T-cell (primary cell): Measurements from ENCODE around the gene SMARCD2. TPM values are rescaled to one million over a fixed set of nuclear protein-coding genes. Genes with fewer than 3 reads are reported as not detected.
A peak's percentile ranks its signal among the peaks of the same experiment; 100 is the strongest.

Experiments
- ATAC-seq, 4 experiments: fragments of 200-7000 bp in 3 of 4; fragments of 150-1000 bp in 1 of 4; cut with Tn5 transposase; replicated peaks in 1 of 4; 1 replicate in 3 of 4; 2 replicates in 1 of 4; pipeline ENCODE4 v1.10.0; 2021; ENCODE audit warnings: moderate library complexity in 3 of 4, mild to moderate bottlenecking in 2 of 4, moderate number of reproducible peaks in 1 of 4
- CTCF ChIA-PET, 2 donors: fragments of 300-600 bp; sonication (Branson Sonifier 250); formaldehyde crosslinking; loops; one replicate each; lab custom pipeline; 2022; ENCODE audit warnings: antibody characterized with exemption in 2 of 2; lab: Charles Lee
- POLR2A ChIA-PET, 2 donors: fragments of 300-600 bp; sonication (Branson Sonifier 250); formaldehyde crosslinking; loops; one replicate each; lab custom pipeline; 2022; ENCODE audit warnings: antibody characterized with exemption in 2 of 2; lab: Charles Lee
- DNase-seq, 35 experiments: peaks; one replicate each; pipeline versions ENCODE4 v3.0.0 to v3.0.0-alpha.2; 2013 to 2023
- H3K27ac ChIP-seq: one replicate; pipeline ENCODE4 v1.5.1; 2013; ENCODE audit warnings: low read length
- H3K27me3 ChIP-seq, 2 experiments: replicated peaks in 1 of 2; 1 replicate in 1 of 2; 2 replicates in 1 of 2; pipeline versions ENCODE4 v1.6.1 to v1.7.0; 2013; ENCODE audit warnings: low read length in 1 of 2, mixed read lengths in 1 of 2; ENCODE audit not compliant: control insufficient read depth in 2 of 2, insufficient read depth in 2 of 2; ENCODE audit errors: extremely low read depth in 1 of 2
- H3K36me3 ChIP-seq, 2 donors: 1 replicate in 1 of 2; 2 replicates in 1 of 2; pipeline versions ENCODE4 v1.6.1 to v1.7.0; 2013; ENCODE audit warnings: low read length in 1 of 2; ENCODE audit not compliant: control insufficient read depth in 2 of 2, insufficient read depth in 1 of 2; ENCODE audit errors: extremely low read depth in 1 of 2
- H3K4me1 ChIP-seq, 2 experiments: 1 replicate in 1 of 2; 2 replicates in 1 of 2; pipeline versions ENCODE4 v1.6.1 to v1.7.0; 2013; ENCODE audit warnings: low read length in 2 of 2, mixed read lengths in 1 of 2; ENCODE audit not compliant: insufficient read depth in 2 of 2, control insufficient read depth in 1 of 2; ENCODE audit errors: extremely low read depth in 1 of 2
- H3K4me3 ChIP-seq, 2 donors: 1 replicate in 1 of 2; 2 replicates in 1 of 2; pipeline versions ENCODE4 v1.5.1 to v1.7.0; 2013; ENCODE audit warnings: mild to moderate bottlenecking in 2 of 2, low read length in 1 of 2, moderate library complexity in 1 of 2; ENCODE audit not compliant: control insufficient read depth in 1 of 2; ENCODE audit errors: extremely low read depth in 1 of 2
- H3K9me3 ChIP-seq: 2 replicates; pipeline ENCODE4 v1.7.0; 2013
- H3K27ac Mint-ChIP-seq, 2 donors: one replicate each; pipeline ENCODE4 v1.8.0; 2020 to 2021; ENCODE audit warnings: mild to moderate bottlenecking in 2 of 2, mixed read lengths in 2 of 2
- H3K27me3 Mint-ChIP-seq, 2 donors: one replicate each; pipeline ENCODE4 v1.8.0; 2021 to 2022; ENCODE audit warnings: mixed read lengths in 2 of 2
- H3K36me3 Mint-ChIP-seq: one replicate; pipeline ENCODE4 v1.8.0; 2021; ENCODE audit warnings: mixed read lengths
- H3K4me1 Mint-ChIP-seq, 3 donors: one replicate each; pipeline ENCODE4 v1.8.0; 2020 to 2022; ENCODE audit warnings: mixed read lengths in 3 of 3, mild to moderate bottlenecking in 1 of 3
- H3K4me3 Mint-ChIP-seq, 3 donors: one replicate each; pipeline ENCODE4 v1.8.0; 2020 to 2022; ENCODE audit warnings: mild to moderate bottlenecking in 3 of 3, mixed read lengths in 3 of 3, moderate library complexity in 3 of 3
- H3K9me3 Mint-ChIP-seq, 3 donors: one replicate each; pipeline ENCODE4 v1.8.0; 2020 to 2022; ENCODE audit warnings: mixed read lengths in 3 of 3
- WGBS: methylation state at CpG from one replicate; pipeline ENCODE4 v1.1.5; 2013; ENCODE audit warnings: missing lambda C conversion rate; ENCODE audit not compliant: insufficient coverage; 5-methylcytosine and 5-hydroxymethylcytosine counted together
- total RNA-seq, 35 experiments: library from RNA in 6 of 35; stranded (reverse) in 6 of 35; fragments of 120-200 nt in 1 of 35; gene quantifications; one replicate each; pipeline versions ENCODE4 v1.2.1 to v1.2.4 and lab custom pipeline; 2013 to 2026

The SMARCD2 gene
- total RNA-seq, 5 donors from 2014 or later (not counting 1 experiment from before 2014, with no cell fraction given): 94.9 to 129 (median 121) TPM

- peak overlapping the region in 1 of 3 donors; percentile 24 for H3K4me3 Mint-ChIP-seq
- H3K27ac Mint-ChIP-seq: peak overlapping the region; percentile 80 to 82
Observed at GRCh38 chr17:63835167-63835720, 7.2 kb downstream of the SMARCD2 start.

DNA sequence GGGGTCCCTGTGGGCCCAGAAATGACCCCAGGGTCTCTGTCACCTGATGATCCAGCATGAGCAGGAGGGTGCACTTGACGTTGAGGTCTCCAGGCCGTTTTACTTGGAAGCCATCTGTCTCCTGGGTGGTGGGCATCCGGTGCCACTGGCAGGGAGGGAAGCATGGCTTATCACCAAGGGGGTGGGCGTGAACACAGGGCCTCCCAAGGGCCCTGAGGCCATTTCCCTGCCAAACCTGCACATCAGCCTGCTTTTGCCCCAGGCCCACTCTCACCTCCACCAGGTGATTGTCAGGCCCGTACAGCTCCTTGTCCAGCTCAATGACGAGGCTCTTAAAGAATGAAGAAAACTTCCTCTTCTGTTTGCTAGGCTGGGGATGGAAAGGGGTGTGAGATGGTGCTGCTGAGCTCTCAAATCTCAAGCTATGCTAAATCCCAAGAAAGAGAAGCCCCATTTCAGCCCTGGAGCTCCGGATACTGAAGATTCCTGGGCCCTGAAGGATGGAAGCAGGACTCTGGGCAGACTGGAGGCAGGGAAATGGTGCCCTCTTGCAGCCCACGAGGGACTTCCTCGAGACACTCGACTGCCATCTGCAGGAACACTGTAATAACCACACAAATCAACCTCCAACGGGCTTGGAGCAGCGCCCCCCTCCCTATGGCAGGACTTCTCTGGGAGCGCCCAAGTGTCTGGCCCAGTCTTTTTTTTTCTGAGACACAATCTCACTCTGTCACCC is 7.9 kb downstream of the SMARCD2 start:
- peaks cover 21 to 74% of the 10 kb centered on the region in 2 experiments for H3K4me1 ChIP-seq
- H3K4me3 ChIP-seq: no peak overlapping the region
- peaks cover 16 to 87% of the 10 kb centered on the region in 2 donors for H3K36me3 ChIP-seq
- H3K36me3 Mint-ChIP-seq: peaks cover 53% of the 10 kb centered on the region
- WGBS: 36% methylated on average over 7 of the region's 13 CpGs
- ChIA-PET CTCF (interaction anchor here (0.6 to 1.2 kb wide), 5 partner anchors 61 to 143 kb away, joined by 3 to 4 read pairs (median 3); partner anchors contain the start of genes CCDC47 (in 1 of the 2) and DDX42 (in 1 of the 2)), POLR2A (interaction anchor here in 1 of 2 donors (0.5 kb wide), 1 partner anchor 9 kb away, joined by 8 read pairs; no protein-coding TSS in a partner anchor)
- H3K27me3 Mint-ChIP-seq: no peaks in the 10 kb centered on the region
- no peak overlapping the region for H3K4me3 Mint-ChIP-seq
- H3K27me3 ChIP-seq: no peaks in the 10 kb centered on the region
- ATAC-seq (peak; percentile 64 to 81 (median 68)), DNase-seq (peak in 32 of 35 experiments; percentile 37 to 77 (median 54))
- peaks cover 61 to 72% (median 66%) of the 10 kb centered on the region in 3 donors for H3K4me1 Mint-ChIP-seq
- H3K27ac ChIP-seq: peak overlapping the region; percentile 34
- peak overlapping the region; percentile 80 to 82 for H3K27ac Mint-ChIP-seq
- H3K9me3 Mint-ChIP-seq: no peaks in the 10 kb centered on the region
- no peaks in the 10 kb centered on the region for H3K9me3 ChIP-seq

More at GRCh38 chr17:63835167-63835720, 7.2 kb downstream of the SMARCD2 start:
- H3K4me1 ChIP-seq: peaks cover 26 to 75% of the 10 kb centered on the region in 2 experiments
- CTCF ChIA-PET: interaction anchor here (0.7 to 1.2 kb wide), 5 partner anchors 11 to 144 kb away, joined by 3 to 5 read pairs (median 3); partner anchors contain the start of genes CCDC47 (in 1 of the 2) and DDX42 (in 1 of the 2)
- no peaks in the 10 kb centered on the region for H3K27me3 Mint-ChIP-seq
- 98% methylated on average over 6 of the region's 9 CpGs for WGBS
- H3K27me3 ChIP-seq: no peaks in the 10 kb centered on the region
- POLR2A ChIA-PET: interaction anchor here in 1 of 2 donors (0.5 kb wide), 1 partner anchor 8 kb away, joined by 8 read pairs; no protein-coding TSS in a partner anchor
- ATAC-seq: no peak
- no peak for DNase-seq
- H3K9me3 ChIP-seq: no peaks in the 10 kb centered on the region
- no peak overlapping the region for H3K4me3 ChIP-seq
- H3K27ac ChIP-seq: peak overlapping the region; percentile 34
- H3K36me3 ChIP-seq: peaks cover 11 to 80% of the 10 kb centered on the region in 2 donors
- no peaks in the 10 kb centered on the region for H3K9me3 Mint-ChIP-seq
- peaks cover 46% of the 10 kb centered on the region for H3K36me3 Mint-ChIP-seq
- H3K4me1 Mint-ChIP-seq: peaks cover 57 to 69% (median 61%) of the 10 kb centered on the region in 3 donors

DNA sequence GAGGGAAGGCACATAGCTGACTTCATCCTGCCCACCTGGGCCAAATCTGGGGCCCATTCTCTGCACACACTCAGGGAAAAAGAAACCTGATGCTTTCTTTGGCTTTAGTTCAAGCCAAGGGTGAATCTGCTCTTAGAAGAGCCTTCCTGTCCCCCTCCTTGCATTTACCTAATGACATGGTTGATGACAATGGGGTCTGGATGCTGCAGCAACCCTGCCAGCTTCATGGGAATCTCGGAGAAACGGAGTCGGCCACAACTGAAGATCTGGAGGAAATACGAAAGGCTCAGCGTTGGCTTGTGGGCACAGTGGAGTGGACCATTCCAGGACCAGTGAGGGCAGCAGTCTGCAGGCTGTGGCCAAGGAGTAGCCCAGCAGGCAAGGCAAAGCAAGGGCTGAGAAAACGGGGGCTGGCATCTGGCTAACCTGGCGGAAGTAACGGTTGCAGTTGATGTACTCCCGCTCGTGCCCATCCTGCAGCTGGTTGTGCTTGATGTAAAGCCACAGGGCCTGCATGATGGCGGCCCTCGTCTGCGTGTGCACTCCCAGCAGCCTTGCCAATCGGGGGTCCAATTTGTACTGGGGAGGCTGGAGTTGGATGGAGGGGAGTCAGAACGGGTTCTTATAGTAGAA is 8.6 kb downstream of the SMARCD2 start:
- ATAC-seq (no peak), DNase-seq (no peak)
- peaks cover 16 to 94% of the 10 kb centered on the region in 2 donors for H3K36me3 ChIP-seq
- H3K9me3 ChIP-seq: no peaks in the 10 kb centered on the region
- Mint-ChIP-seq H3K27ac (peak overlapping the region; percentile 68 to 70), H3K9me3 (no peaks in the 10 kb centered on the region), H3K27me3 (no peaks in the 10 kb centered on the region), H3K4me1 (peaks cover 61 to 73% (median 66%) of the 10 kb centered on the region in 3 donors), H3K36me3 (peaks cover 59% of the 10 kb centered on the region), H3K4me3 (no peak overlapping the region)
- no peak overlapping the region for H3K4me3 ChIP-seq
- WGBS: 96% methylated on average over 15 of the region's 15 CpGs
- H3K4me1 ChIP-seq: peaks cover 18 to 73% of the 10 kb centered on the region in 2 experiments
- no peak overlapping the region for H3K27ac ChIP-seq
- CTCF ChIA-PET: interaction anchor here in 1 of 2 donors (0.6 to 0.9 kb wide), 2 partner anchors 60 to 62 kb away, joined by 3 read pairs; partner anchors contain the start of gene CCDC47
- H3K27me3 ChIP-seq: no peaks in the 10 kb centered on the region
- POLR2A ChIA-PET: no interaction called here

DNA sequence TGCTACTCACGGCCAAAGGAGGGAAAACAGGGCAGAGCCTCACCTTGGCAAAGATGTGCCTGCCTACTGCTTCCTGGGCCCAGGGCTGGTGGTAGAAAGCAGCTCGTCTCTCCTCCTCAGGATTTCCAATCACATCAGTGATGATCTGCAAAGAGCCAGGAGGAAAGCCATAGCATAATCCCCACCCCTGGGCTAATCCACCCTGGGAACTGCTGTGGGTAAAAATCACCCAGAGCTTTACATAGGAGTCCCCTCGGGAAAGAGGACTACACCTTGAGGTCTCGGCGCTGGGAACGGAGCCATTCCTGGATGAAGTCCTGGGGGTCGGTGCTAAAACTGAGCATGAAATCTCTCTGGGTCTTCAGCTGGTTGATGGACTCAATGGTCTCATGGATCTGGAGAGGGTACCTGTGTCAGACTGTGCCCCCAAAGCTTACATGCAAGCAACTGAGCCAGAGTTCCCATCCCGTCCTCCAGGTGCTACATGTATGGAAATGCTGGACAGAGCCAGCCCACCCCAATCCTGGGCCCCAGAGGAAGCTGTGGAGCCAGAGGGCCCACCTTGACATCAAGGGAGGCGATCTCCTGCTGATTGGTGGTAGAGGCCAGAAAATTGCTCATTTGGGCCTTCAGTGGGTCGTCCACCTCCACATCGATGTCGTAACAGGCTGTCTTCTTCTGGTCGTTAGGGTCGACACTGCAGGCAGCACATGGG is 9.3 kb downstream of the SMARCD2 start:
- peaks cover 21 to 72% of the 10 kb centered on the region in 2 experiments for H3K4me1 ChIP-seq
- Mint-ChIP-seq H3K27me3 (no peaks in the 10 kb centered on the region), H3K9me3 (no peaks in the 10 kb centered on the region), H3K27ac (peak overlapping the region in 1 of 2 donors; percentile 34), H3K36me3 (peaks cover 59% of the 10 kb centered on the region), H3K4me3 (no peak overlapping the region), H3K4me1 (peaks cover 67 to 73% (median 67%) of the 10 kb centered on the region in 3 donors)
- ATAC-seq: no peak
- no peaks in the 10 kb centered on the region for H3K9me3 ChIP-seq
- H3K36me3 ChIP-seq: peaks cover 16 to 95% of the 10 kb centered on the region in 2 donors
- no peak for DNase-seq
- H3K4me3 ChIP-seq: no peak overlapping the region
- H3K27ac ChIP-seq: no peak overlapping the region
- ChIA-PET POLR2A (no interaction called here), CTCF (interaction anchor here in 1 of 2 donors (0.9 kb wide), 1 partner anchor 60 kb away, joined by 3 read pairs; the partner anchor contains the start of gene CCDC47)
- no peaks in the 10 kb centered on the region for H3K27me3 ChIP-seq
- WGBS: 97% methylated on average over 11 of the region's 14 CpGs

- H3K9me3 ChIP-seq: no peaks in the 10 kb centered on the region
- Mint-ChIP-seq H3K36me3 (peaks cover 59% of the 10 kb centered on the region), H3K27me3 (no peaks in the 10 kb centered on the region), H3K27ac (peak overlapping the region; percentile 86 to 87), H3K4me3 (peak overlapping the region in 1 of 3 donors; percentile 96), H3K9me3 (no peaks in the 10 kb centered on the region), H3K4me1 (peaks cover 67 to 75% (median 72%) of the 10 kb centered on the region in 3 donors)
- CTCF ChIA-PET: no interaction called here
- H3K27me3 ChIP-seq: no peaks in the 10 kb centered on the region
- ATAC-seq (no peak), DNase-seq (no peak)
- H3K27ac ChIP-seq: peak overlapping the region; percentile 43
- peaks cover 16 to 89% of the 10 kb centered on the region in 2 donors for H3K36me3 ChIP-seq
- H3K4me3 ChIP-seq: no peak overlapping the region
- no CpG with 5 or more reads among the region's 2 CpGs for WGBS
- POLR2A ChIA-PET: no interaction called here
- peaks cover 26 to 69% of the 10 kb centered on the region in 2 experiments for H3K4me1 ChIP-seq
Observed at GRCh38 chr17:63832455-63832854, 10.0 kb downstream of the SMARCD2 start.
